ENCODE results near the gene ARFGAP3.

The ARFGAP3 gene

GRCh38 chr22:42805016-42805997 is 51.8 kb downstream of the ARFGAP3 start:
- Histone ChIP-seq H3K9me3 (ENCODE audit: low read depth, low read length) (no peaks in the 10 kb centered on the region), H3K36me3 (ENCODE audit: insufficient read depth, low read length) (peaks cover 3% of the 10 kb centered on the region; the same call in 1 of the 2 replicates), H3K27ac (no peak overlapping the region), H3K4me3 (no peak overlapping the region), H3K9ac (ENCODE audit: insufficient read length) (no peak overlapping the region)
- no peak for DNase-seq (ENCODE audit: low read depth, low spot score)
- TF ChIP-seq POLR2AphosphoS5 (IDR thresholded peaks at IDR 0.05; ENCODE audit: borderline replicate concordance, low read depth, low read length) (no peak), EZH2 (IDR thresholded peaks at IDR 0.05) (no peak), FOXP2 (optimal IDR thresholded peaks at IDR 0.05; ENCODE audit: control extremely low read depth, extremely low read length, insufficient read depth) (no peak)

- no peak overlapping the region for H3K27ac ChIP-seq
- H3K36me3 ChIP-seq (ENCODE audit: insufficient read depth, low read length) = peaks cover 2% of the 10 kb centered on the region; the same call in 1 of the 2 replicates
- DNase-seq (ENCODE audit: low read depth, low spot score) = no peak
- TF ChIP-seq POLR2AphosphoS5 (IDR thresholded peaks at IDR 0.05; ENCODE audit: borderline replicate concordance, low read depth, low read length) (no peak), EZH2 (IDR thresholded peaks at IDR 0.05) (no peak), FOXP2 (optimal IDR thresholded peaks at IDR 0.05; ENCODE audit: control extremely low read depth, extremely low read length, insufficient read depth) (no peak)
- H3K4me3 ChIP-seq = no peak overlapping the region
- H3K9me3 ChIP-seq (ENCODE audit: low read depth, low read length) = no peaks in the 10 kb centered on the region
- no peak overlapping the region for H3K9ac ChIP-seq (ENCODE audit: insufficient read length)
Measured at GRCh38 chr22:42803389-42803788, 53.7 kb downstream of the ARFGAP3 start.

- H3K27ac ChIP-seq = no peak overlapping the region
Measured at GRCh38 chr22:42801252-42802080, 55.6 kb downstream of the ARFGAP3 start.

GRCh38 chr22:42800451-42801251 is 56.4 kb downstream of the ARFGAP3 start:
- Histone ChIP-seq H3K9ac (ENCODE audit: insufficient read length) (no peak overlapping the region), H3K36me3 (ENCODE audit: insufficient read depth, low read length) (no peaks in the 10 kb centered on the region), H3K9me3 (ENCODE audit: low read depth, low read length) (no peaks in the 10 kb centered on the region), H3K27ac (no peak overlapping the region), H3K4me3 (no peak overlapping the region)
- no peak for TF ChIP-seq POLR2AphosphoS5 (IDR thresholded peaks at IDR 0.05; ENCODE audit: borderline replicate concordance, low read depth, low read length)
- no peak for TF ChIP-seq EZH2 (IDR thresholded peaks at IDR 0.05)
- TF ChIP-seq FOXP2 (optimal IDR thresholded peaks at IDR 0.05; ENCODE audit: control extremely low read depth, extremely low read length, insufficient read depth) = no peak
- DNase-seq (ENCODE audit: low read depth, low spot score) = no peak

More at GRCh38 chr22:42801252-42802080, 55.6 kb downstream of the ARFGAP3 start:
- Histone ChIP-seq H3K4me3 (no peak overlapping the region), H3K36me3 (ENCODE audit: insufficient read depth, low read length) (no peaks in the 10 kb centered on the region), H3K9ac (ENCODE audit: insufficient read length) (no peak overlapping the region), H3K9me3 (ENCODE audit: low read depth, low read length) (no peaks in the 10 kb centered on the region)
- DNase-seq (ENCODE audit: low read depth, low spot score) = no peak
- no peak for TF ChIP-seq POLR2AphosphoS5 (IDR thresholded peaks at IDR 0.05; ENCODE audit: borderline replicate concordance, low read depth, low read length)
- TF ChIP-seq EZH2 (IDR thresholded peaks at IDR 0.05) = no peak
- no peak for TF ChIP-seq FOXP2 (optimal IDR thresholded peaks at IDR 0.05; ENCODE audit: control extremely low read depth, extremely low read length, insufficient read depth)

DNA sequence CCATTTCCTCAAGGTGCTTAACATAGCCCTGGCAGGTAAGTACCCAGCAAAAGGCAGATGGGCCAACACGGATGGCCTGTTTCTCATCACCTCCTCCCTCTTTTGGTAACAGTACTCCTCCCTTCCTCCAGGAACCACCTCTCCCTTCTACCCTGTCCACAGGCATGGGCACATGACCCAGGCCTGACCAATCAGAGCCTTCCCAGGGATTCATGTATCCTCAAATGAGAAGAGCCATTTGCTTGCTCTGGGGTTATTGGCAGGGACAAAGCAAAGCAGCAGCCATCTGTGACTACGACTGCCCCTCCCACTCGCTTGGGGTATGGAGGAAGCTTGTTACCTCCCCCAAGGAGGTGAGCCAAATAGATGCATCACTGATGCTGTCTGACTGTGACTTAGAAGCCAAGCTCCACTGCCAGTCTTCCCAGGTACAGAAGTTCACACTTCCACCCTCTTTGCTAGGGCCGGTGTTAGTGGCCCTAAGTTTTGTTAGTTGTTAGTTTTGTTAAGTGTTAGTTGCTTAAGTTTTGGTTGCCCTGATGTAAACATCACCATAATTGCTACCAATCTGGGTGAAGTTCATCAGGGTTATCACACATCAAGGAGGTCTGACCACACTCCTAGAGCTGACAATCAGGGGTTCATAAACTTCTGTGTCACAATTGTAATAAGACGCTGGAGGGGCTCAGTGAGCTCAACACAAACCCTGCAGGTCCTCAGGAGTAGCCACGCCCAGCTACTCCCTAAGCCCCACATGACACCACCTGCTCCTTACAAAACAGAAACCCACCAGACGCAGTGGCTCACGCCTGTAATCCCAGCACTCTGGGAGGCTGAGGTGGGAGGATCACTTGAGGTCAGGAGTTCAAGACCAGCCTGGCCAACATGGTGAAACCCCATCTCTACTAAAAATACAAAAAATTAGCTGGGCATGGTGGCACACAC is 57.3 kb downstream of the ARFGAP3 start:
- no peak overlapping the region for H3K4me3 ChIP-seq
- H3K27ac ChIP-seq = no peak overlapping the region
- DNase-seq (ENCODE audit: low read depth, low spot score) = no peak
- H3K36me3 ChIP-seq (ENCODE audit: insufficient read depth, low read length) = no peaks in the 10 kb centered on the region
- H3K9ac ChIP-seq (ENCODE audit: insufficient read length) = no peak overlapping the region
- H3K9me3 ChIP-seq (ENCODE audit: low read depth, low read length) = no peaks in the 10 kb centered on the region
- TF ChIP-seq POLR2AphosphoS5 (IDR thresholded peaks at IDR 0.05; ENCODE audit: borderline replicate concordance, low read depth, low read length) = no peak
- TF ChIP-seq FOXP2 (optimal IDR thresholded peaks at IDR 0.05; ENCODE audit: control extremely low read depth, extremely low read length, insufficient read depth) = no peak

- TF ChIP-seq FOXP2 (optimal IDR thresholded peaks at IDR 0.05; ENCODE audit: control extremely low read depth, extremely low read length, insufficient read depth) (no peak), EZH2 (IDR thresholded peaks at IDR 0.05) (no peak), POLR2AphosphoS5 (IDR thresholded peaks at IDR 0.05; ENCODE audit: borderline replicate concordance, low read depth, low read length) (no peak)
- H3K4me3 ChIP-seq = no peak overlapping the region
- no peaks in the 10 kb centered on the region for H3K36me3 ChIP-seq (ENCODE audit: insufficient read depth, low read length)
- no peak overlapping the region for H3K27ac ChIP-seq
- DNase-seq (ENCODE audit: low read depth, low spot score) = no peak
- no peak overlapping the region for H3K9ac ChIP-seq (ENCODE audit: insufficient read length)
- no peaks in the 10 kb centered on the region for H3K9me3 ChIP-seq (ENCODE audit: low read depth, low read length)
Measured at GRCh38 chr22:42799061-42799460, 58.0 kb downstream of the ARFGAP3 start.

DNA sequence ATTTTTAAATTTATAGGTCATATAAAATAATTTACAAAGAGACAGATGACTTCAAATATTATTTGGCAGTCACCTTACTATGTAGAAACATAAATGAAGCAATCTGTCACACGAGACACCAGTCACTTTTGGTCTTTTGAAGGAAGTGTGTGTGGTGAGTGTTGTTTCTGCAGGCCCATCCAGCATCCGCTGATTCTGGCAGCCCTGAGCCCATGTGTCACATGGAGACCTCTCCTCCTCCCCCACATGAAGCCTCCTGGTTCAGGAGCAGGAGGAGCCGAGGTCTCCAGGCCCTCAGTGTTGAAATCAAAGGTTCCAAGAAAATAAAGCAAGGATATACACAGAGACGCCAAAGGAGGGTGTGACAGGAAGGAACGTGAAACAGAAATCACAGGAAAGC is 60.1 kb downstream of the ARFGAP3 start:
- Histone ChIP-seq H3K9me3 (ENCODE audit: low read depth, low read length) (no peaks in the 10 kb centered on the region), H3K27ac (no peak overlapping the region), H3K36me3 (ENCODE audit: insufficient read depth, low read length) (no peaks in the 10 kb centered on the region), H3K4me3 (no peak overlapping the region), H3K9ac (ENCODE audit: insufficient read length) (peak overlapping the region; percentile 22)
- DNase-seq (ENCODE audit: low read depth, low spot score) = no peak
- TF ChIP-seq POLR2AphosphoS5 (IDR thresholded peaks at IDR 0.05; ENCODE audit: borderline replicate concordance, low read depth, low read length) (no peak), FOXP2 (optimal IDR thresholded peaks at IDR 0.05; ENCODE audit: control extremely low read depth, extremely low read length, insufficient read depth) (no peak), EZH2 (IDR thresholded peaks at IDR 0.05) (no peak)

Measured in SK-N-MC (cell line).